ENCODE data around the gene MALT1.
"Not testable (repeated sequence)": the region's sequence is repeated elsewhere in the genome, so short reads cannot be mapped to it uniquely, and the experiment has no call there.

The MALT1 gene

DNA sequence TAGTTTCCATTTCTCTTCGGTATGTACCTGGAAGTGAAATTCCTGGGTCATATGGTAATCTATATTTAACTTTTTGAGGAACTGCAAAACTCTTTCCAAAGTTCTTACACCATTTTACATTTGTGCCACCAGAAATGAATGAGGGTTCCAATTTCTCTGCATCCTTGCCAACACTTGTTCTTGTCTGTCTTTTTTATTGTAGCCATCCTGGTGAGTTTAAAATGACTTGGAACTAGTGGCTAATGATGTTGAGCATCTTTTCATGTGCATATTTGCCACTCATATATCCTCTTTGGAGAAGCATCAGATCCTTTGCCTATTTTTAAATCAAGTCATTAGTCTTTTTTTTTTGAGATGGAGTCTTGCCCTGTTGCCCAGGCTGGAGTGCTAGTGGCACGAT, 59.4 kb downstream of the MALT1 start:
- no peak for DNase-seq (ENCODE audit: extremely low read depth in 1 of 2, low read depth in 1 of 2)

DNA sequence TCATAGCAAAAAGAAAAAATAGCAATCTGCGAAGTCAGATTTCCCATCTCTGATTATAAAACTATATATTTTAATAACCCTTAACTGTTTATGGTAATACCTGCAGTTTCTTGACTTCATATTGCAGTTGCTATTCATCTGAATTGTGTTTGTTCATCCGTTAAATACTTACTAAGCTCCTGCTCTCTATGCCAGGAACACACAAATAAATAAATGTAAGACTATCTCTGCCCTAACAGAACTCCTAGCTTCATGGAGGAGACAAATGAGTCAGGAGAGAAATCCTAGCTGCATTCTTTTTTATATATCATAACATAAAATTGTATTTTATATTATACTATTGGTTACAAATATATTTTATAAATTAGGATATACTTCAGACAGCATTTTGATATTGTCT, 61.2 kb downstream of the MALT1 start:
- no peak for DNase-seq (ENCODE audit: extremely low read depth in 1 of 2, low read depth in 1 of 2)

DNA sequence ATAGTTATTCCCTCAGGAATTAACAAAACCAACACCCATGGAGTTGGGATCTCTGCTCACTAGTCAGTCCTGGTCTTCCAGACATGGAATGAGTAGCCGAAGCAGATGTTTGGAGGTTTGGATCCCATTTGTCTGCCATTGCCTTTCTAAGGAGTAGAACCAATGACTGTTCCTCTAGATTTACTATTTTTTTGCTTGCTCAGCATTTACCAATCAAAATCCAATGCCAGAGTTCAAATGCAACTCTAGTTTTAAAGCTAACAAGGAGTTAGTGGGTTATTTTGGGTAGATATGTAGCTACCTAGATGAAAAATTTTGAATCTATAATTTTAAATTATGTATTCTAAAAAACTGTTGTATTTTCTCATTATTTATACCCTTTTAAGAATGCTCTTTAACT, 62.6 kb downstream of the MALT1 start:
- no peak for DNase-seq (ENCODE audit: extremely low read depth in 1 of 2, low read depth in 1 of 2)

DNA sequence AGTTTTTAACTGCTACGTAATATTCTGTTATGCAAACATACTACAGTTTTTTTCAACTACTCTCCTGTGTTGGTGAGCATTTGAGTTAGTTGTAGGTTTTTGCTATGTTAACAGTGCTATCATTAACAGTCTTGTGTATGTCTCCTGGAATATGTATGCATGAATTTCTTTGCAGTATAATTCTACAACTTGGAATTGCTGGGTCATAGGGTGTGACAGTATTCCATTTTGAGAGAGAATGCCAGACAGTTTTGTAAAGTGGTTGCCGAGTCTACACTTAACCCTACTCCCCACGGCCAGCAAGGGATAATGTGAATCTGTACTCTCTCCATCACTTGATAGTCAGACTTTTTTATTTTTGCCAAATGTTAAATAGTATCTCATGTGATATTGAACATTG, 67.1 kb downstream of the MALT1 start:
- no peak for DNase-seq (ENCODE audit: extremely low read depth in 1 of 2, low read depth in 1 of 2)

DNA sequence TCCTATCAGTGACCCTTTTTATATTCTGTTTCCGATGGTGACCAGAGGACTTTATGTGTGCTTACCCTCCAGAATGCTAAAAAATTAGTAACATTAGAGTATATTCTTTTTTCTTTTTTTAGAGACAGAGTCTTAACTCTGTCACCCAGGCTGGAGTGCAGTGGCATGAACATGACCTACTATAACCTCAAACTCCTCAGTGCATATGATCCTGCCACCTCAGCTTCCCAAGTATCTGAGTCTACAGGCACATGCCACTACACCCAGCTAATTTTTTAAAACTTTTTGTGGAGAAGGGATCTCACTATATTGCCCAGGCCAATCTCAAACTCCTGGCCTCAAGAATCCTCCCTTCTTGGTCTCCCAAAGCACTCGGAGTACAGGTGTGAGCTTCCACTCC, 74.6 kb downstream of the MALT1 start:
- DNase-seq (ENCODE audit: extremely low read depth in 1 of 2, low read depth in 1 of 2): no peak

DNA sequence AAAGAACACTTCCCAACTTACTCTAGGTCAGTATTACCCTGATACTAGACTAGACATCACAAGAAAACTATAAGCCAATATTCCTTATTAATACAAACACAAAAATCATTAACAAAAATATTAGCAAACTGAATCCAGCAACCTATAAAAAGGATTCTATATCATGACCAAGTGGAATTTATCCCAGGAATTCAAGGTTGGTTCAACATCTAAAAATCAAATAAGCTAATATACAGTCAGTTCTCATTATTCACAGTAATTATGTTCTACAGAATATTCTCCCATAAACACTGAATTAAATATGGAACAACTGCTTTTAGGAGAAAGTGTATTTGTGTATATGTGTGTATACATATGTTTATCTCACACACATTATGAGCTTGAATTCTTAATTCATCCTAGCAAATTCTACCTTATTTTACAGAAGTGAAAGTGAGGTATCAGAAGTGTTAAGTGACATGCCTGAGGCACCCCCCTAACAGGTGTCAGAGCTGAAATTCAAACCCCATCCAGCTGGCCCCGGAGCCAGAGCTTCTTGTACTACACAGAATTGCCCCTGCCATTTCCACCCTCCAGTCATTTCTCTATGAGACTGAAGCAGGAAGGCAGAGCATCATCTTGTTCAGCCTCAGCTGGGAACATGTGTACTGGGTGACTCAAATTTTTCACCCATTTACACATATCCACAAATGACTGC, 77.8 kb downstream of the MALT1 start:
- DNase-seq (ENCODE audit: extremely low read depth in 1 of 2, low read depth in 1 of 2): no peak

DNA sequence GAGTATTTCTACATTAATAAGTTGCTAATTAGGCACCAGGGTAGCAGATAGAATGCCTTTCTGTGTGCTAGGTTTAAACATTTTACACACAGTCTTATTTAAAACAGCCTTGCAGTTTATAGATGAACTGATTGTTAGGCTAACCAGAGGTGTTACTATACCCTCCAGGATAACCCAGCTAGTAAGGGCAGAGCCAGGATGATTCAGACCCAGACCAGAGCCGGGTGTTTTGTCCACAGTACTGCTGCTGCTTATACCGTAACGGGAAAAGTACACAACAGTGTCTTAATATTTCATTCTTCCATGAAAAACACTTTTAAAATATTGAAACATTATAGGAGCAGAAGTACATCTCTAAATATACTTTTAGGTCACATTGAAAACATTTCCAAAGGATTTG, 82.7 kb downstream of the MALT1 start:
- no peak for DNase-seq (ENCODE audit: extremely low read depth in 1 of 2, low read depth in 1 of 2)

DNA sequence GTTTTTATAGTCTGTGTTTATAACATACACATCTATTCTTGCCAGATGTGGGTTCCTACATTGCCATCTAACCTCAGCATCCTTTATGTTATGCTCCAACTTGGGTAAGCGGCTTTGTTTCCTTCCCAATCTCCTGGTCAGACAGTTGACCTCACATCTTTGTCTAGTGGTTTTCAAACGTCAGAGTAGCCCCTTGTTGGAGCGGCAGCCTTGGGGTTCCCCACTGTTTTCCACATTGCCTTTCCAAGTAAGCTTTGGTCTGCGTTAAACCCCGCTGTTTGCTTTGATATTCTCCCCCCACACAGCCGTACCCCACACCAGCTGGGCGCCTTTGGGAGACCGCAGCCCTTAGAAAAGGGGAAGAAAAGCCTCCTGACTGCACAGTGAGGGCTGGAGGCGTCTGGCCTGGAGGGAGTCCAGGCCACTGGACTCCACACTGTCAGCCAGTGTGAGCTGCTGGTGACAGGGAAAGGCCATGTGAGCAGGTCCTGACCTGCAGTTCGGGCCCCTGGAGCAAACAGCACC, 83.3 kb downstream of the MALT1 start:
- DNase-seq (ENCODE audit: extremely low read depth in 1 of 2, low read depth in 1 of 2): no peak

DNA sequence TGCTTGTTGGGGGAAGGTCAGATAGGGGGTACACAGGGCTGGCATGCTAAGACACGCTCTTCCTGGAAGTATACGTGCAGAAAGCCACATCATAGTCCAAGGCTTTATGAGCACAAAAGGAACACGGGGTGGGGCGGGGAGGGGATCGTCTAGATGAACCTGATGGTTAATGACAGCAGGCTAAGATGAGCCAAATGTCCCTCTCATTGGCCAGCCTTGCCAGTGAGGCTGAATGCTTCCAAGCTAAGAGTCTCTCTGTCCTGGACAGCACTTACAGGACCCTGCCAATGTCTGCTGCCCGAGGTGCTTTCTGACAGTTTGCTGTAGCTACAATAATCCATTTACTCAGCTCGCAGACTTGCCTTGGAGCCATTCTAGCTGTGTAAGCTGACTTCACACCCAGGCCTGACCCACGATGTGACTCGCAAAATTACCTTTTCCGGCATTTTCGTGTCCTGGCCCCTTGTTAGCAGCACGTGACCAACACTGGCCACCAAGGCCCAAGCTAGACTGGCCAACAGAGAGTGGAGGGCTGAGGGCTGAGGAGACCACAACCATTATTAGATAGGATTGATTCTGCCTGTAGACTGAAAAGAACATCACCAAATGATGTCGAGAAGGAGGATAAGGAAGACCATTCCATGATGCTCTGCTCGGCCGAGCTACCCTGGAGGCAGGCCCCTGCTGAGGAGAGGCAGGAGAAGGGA, 84.2 kb downstream of the MALT1 start:
- no peak for DNase-seq (ENCODE audit: extremely low read depth in 1 of 2, low read depth in 1 of 2)

DNA sequence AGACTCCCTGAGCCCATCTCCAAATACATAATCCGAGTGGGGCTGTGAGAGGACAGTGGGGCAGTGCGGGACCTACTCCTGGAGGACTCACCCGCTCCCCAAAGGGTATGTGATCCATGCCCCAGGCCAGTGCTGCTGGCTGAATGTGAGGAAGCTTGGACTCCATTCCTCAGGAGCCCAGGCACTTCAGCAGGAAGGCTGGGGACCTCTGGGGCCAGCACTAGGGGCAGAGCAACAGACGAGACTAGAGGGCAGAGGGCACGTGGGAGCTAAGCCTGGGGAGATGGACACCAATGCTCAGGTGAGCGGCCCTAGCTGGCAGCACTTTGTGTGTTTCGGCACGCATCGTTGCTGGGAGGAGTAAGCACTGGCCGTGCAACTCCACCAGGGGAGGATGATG, 84.9 kb downstream of the MALT1 start:
- no peak for DNase-seq (ENCODE audit: extremely low read depth in 1 of 2, low read depth in 1 of 2)

DNA sequence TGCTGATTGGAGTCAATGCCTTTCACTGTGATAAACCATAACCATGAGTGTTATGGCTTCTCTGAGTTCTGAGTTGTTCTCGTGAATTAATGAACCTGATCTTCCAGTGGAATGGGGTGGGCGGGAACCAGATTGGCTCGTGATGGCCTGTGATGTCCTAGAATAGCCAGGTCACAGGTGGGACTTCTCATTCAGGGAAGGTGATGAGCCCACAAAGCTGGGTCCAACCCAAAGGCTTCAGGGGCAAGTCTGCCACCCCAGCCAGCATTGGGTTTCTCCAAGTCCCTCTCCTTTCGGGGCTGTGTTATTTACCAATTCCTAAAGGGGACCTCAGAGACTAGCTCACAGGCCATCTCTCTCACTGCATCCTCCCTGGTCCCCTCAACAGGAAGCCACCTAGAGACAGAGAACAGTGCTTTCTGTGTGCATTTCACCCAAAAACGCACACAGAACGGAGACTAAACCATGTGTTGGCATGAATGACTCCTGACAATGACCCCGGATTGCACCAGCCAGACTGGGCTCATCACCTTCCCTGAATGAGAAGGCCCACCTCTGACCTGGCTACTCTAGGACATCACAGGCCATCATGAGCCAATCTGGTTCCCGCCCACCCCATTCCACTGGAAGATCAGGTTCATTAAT, 85.5 kb downstream of the MALT1 start:
- DNase-seq (ENCODE audit: extremely low read depth in 1 of 2, low read depth in 1 of 2): no peak

DNA sequence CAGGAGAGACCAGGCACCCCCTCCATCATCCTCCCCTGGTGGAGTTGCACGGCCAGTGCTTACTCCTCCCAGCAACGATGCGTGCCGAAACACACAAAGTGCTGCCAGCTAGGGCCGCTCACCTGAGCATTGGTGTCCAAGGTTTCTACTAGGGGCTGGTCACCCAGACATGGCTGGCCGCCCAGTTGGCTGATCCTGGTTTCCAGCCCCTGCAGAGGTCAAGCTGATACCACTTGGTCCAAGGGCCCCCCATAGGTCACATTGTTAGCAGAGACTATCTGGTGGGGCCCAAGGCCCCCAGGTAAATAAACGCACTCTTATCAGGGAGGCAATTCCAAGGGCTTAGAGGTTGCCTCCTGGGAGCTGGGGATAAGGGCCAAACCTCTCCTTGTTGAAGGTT, 86.1 kb downstream of the MALT1 start:
- not testable (repeated sequence) for DNase-seq (ENCODE audit: extremely low read depth in 1 of 2, low read depth in 1 of 2)

DNA sequence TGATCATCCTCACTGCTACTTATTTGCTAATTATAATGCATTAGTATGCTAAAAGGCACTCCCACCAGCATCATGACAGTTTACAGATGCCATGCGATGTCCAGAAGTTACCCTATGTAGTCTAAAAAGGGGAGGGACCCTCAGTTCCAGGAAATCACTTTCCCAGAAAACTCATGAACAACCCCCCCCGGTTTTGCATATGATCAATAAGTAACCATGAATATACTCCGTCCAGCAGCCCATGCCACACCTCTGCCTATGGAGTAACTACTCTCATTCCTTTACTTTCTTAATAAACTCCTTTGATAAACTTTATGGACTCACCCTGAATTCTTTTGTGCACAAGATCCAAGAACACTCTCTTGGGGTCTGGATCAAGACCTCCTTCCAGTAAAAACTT, 86.8 kb downstream of the MALT1 start:
- DNase-seq (ENCODE audit: extremely low read depth in 1 of 2, low read depth in 1 of 2): no peak

DNA sequence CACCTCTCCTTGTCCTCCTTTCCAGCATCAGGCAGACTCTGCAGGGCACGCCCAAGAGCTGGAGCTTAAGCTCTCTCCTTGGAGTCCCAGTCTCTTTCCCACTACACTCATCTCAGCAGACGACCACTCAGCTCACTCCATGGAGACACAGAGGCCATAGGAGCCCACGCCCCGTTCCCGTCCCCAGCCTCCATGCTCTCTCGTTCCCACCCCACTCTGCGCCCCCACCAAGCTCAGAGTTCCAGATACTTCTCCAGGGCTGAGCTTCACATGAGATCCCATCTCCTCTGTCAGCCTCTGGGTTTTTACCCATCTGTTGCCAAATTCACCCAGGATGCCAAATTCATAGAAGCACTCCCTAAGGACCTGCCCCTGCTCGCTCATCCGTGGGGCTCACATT, 87.3 kb downstream of the MALT1 start:
- DNase-seq (ENCODE audit: extremely low read depth in 1 of 2, low read depth in 1 of 2): no peak

DNA sequence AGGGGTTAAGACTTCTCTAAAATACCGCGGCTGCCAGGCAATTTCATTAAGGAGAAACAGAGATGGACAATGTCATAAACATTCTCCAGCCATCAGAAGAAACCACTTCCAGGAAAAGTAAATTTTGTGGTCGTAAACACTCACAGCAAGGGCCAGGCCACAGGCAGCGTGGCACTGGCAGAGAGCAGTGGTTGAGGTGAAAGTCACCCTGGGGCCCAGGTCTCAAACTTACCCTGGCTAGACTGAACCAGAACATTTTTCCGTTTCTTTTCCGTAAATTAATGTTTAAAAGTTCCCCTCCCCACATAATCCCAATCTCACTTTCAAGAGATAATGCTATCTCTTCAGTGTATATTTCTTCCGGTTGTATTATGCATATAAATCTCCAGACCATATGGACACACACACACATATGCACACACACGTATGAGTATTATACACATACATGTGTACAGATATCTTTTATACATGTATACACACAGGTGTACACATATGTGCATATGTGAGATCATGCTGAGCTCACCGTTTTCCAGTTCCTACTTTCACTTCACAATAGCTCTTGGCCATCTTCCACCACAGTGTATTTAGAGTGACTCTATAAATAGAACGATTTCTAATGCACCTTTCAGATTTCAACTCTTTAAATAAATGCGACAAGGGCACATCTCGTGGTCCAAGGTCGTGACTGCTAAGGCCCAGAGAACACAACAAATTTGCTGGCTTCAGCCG, 90.1 kb downstream of the MALT1 start:
- no peak for DNase-seq (ENCODE audit: extremely low read depth in 1 of 2, low read depth in 1 of 2)

DNA sequence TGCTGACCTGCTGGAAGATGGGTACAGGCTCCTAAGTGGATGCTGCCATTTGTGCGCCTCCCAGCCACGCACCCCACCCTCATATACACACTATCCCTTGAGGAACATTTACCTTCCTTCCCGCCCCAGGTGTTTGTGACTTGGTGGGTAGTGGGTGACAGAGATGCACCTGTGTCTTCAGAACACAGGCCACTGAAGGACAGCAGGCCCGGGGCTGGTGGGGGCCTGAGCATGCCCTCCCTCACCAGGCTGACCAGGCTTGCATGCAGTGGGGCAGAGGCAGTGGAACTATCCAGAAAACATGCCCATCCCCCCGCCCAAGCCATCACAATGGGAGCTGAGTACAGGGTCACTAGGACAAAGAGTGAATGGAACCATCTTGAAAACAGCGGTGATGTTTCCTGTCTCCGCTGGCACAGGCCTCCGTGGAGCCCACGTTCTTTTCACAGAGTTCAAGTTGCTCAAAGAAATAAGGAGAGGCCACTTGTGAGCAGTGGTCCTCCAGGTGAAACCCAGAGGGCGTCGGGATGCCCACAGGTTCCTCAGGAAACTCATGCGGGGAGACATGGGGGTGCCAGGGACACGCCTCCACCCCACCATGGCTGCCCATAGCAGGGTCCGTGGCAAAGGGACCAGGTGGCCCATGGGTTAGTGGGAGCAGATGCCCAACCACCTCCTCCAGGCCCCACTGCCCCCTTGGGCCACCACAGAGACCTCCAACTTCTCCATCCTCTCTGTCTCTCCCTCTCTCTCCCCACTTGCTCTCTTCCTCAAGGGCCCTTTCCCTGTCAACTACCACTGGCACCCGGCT, 90.9 kb downstream of the MALT1 start:
- DNase-seq (ENCODE audit: extremely low read depth in 1 of 2, low read depth in 1 of 2): no peak

DNA sequence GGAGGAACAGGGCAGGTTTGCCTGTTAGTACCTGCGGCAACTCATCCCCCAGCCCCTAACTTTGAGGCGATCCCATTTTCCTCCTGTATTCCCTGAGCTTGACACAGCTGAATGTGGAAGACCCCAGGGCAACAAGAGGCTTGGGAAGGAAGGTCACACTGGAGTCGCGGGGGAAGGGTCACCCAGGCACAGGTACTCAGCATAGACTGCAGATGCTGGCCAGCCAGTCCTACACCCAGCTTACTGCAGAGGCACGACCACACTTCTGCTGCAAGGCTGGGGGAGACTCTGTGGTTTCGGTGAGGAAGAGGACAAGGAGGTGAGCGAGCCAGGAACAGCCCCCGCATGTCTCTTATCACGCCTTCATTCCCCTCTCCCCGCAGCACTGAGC, 91.5 kb downstream of the MALT1 start:
- no peak for DNase-seq (ENCODE audit: extremely low read depth in 1 of 2, low read depth in 1 of 2)

DNA sequence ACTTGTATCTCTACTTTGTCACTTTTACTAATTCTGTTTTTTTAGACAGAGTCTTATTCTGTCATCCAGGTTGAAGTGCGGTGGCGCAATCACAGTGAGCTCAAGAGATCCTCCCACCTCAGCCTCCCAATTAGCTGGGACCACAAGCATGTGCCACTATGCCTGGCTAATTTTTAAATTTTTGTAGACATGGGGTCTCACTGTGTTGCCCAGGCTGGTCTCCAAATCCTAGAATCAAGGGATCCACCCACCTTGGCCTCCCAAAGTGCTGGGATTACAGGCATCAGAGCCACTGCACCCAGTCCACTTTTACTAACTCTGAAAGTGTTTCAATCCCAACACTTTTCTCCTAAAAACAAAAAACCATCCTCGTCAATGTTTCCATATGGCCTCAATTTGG, 94.9 kb downstream of the MALT1 start:
- no peak for DNase-seq (ENCODE audit: extremely low read depth in 1 of 2, low read depth in 1 of 2)

DNA sequence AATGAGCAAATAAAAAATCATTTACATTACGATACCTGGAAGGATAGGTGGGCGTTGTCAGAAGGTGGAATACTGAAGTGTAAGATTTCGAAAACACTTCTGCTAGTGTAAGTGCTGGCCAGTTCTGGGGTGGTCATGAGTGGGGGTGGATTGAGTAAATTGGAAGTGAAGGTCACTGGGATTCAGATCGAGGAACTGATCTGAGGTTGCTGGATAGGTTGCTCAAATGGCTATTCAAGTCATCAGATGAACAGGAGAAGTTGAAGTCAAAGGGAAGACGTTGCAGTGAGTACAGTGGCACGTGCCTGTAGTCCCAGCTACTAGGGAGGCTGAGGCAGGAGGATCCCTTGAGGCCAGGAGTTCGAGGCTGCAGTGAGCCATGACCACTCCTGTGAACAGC, 95.7 kb downstream of the MALT1 start:
- DNase-seq (ENCODE audit: extremely low read depth in 1 of 2, low read depth in 1 of 2): no peak

DNA sequence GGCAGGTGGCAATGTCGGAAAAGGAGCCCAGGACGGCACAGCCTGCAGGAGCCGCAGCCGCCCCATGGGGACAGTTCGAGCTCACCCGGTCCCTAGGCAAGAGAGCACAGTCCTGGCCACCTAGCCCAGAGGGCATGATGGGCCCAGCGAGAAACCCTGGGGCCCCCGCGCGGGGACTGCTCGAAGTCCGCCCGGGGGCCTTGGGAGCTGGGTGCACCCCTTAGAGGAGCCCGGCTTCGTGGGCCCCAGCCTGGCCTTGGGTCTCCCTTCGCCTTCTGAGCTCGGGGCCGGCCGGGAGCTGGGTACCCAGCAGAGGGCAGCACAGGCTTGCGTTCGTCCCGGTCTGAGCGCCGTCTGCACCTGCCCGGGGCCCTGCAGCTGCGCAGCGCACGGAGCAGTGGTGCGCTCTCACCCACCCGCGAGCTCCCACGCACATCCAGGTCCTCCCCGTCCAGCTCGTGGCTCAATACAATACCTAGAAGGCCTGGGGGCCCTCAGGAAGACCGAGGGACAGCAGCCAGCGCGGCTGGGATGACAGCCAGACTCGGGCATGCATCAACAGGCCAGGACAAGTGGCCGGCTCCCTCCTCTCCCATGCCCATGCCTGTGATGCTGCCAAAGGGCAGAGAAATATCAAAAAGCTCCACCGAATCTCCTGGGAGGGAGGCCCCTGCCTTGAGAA, 97.2 kb downstream of the MALT1 start:
- DNase-seq (ENCODE audit: extremely low read depth in 1 of 2, low read depth in 1 of 2): peak; percentile 17 to 48

Measured in activated CD8-positive, alpha-beta memory T cell treated with anti-CD3 and anti-CD28 coated beads for 1 hour (primary cell).